HCT116 (cell line): ENCODE measurements around the gene FBXO24.

Source experiments
- CEBPB ChIP-seq: IDR thresholded peaks from 2 replicates; pipeline ENCODE4 v1.6.1; 2012; ENCODE audit warnings: low read depth
- POLR2A ChIP-seq: IDR thresholded peaks from 2 replicates; pipeline ENCODE4 v1.7.0; 2011; ENCODE audit warnings: borderline replicate concordance; ENCODE audit not compliant: insufficient read depth, insufficient read length; ENCODE audit errors: extremely low read depth
- SP1 ChIP-seq: IDR thresholded peaks from 2 replicates; pipeline ENCODE4 v1.6.1; 2012; ENCODE audit warnings: low read depth
- TF ChIP-seq, protein P1 (sequence below): IDR thresholded peaks from 2 replicates; pipeline ENCODE4 v1.6.1; 2012

DNA sequence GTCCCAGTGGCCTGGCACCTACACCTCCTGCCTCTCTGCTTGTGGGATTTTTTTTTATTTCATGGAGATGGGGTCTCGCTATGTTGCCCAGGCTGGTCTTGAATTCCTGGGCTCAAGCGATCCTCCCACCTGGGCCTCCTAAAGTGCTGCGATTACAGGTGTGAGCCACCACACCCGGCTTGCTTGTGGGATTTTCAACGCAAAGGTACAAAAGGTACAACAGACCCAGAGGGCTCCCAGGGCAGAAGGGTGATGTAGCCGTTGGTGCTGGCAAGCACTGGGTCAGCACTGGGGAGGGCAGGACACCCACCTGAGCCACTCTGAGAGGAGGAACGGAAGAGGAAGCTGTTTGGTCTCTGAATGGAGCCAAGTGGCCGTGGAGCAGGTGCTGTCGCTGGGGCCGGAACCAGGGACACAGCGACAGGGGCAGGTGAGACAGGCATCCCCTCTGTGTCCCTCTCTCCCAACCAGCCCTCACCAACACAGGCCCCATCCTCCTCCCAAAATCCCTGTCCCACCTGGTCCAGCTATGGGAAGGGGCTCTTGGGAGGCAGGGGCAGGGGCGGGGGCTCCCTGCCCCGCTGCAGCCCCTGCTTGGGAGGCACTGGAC lies 9.6 kb upstream of the FBXO24 start:
- TF ChIP-seq POLR2A (no peak), CEBPB (no peak), SP1 (no peak)
- TF ChIP-seq, protein P1, sequence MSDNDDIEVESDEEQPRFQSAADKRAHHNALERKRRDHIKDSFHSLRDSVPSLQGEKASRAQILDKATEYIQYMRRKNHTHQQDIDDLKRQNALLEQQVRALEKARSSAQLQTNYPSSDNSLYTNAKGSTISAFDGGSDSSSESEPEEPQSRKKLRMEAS = no peak
